SHP77 (cell line): ENCODE data around the gene PTPRT.

Experiments
- DNase-seq, 2 experiments: peaks; one replicate each; lab custom pipeline; 2025; lab: John Stamatoyannopoulos, UW

PTPRT gene

DNA sequence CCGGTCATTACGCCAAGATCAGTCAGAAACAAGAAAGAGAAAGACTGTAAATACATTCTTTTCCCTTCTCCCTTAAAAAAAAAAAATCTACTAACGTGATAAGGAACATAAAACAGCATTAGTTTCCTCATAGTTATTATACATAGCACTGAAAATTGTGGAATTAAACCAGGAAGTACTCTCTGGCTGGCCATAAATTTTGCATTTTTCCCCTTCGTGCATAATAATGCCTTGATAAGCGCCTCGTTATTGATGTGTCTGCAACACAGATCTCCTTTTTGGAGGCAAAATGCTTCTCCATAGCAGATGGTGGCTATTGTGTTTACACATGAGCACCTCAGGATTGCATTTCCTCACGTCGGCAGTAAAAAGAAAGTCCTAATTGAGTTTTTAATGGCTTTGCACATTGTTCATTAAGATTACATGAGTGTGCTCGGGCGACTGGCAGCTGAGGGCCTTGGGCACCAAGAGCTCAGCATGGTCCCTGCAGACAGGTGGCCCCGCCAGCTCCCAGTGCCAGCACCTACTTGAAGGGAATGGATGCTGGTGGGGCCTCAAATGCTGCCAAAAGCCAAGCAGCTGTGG is 394.5 kb downstream of the PTPRT start:
- DNase-seq: no peak

DNA sequence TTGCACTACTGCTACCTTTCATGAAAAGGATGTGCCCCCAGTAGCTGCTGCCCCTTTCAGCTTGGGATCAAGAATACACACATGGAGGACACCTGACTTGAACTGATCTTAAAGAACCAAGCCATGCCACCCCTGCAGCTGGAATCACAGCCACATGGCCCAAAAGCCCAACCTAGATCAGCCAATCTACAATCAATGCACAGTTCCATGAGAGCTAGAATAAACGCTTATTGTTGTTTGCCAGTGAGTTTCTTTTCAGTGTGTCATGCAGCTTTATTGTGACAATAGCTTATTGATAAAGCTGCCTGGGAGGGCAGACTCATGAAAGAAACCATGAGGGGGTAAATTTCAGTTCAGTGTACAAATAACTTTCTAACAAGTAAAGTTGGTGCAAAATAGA is 397.7 kb downstream of the PTPRT start:
- DNase-seq: no peak

DNA sequence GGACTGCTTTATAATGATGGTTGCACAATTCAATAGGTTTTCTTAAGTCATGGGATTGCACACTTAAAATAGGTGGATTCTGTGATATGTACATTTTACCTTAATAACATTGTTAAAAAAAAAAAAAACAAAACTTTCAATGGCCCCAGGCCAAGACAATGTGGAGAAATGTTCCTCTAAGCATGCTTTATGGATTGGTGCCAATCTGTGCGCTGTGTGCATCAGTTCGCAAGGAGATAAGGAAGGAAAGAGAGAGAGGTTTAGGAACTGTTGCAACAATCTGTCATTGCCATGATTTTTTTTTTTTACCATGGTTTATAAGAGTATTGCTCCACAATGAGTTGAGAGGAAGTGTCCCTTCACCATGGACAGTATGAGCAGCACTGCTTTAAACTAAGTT is 399.6 kb downstream of the PTPRT start:
- no peak for DNase-seq

DNA sequence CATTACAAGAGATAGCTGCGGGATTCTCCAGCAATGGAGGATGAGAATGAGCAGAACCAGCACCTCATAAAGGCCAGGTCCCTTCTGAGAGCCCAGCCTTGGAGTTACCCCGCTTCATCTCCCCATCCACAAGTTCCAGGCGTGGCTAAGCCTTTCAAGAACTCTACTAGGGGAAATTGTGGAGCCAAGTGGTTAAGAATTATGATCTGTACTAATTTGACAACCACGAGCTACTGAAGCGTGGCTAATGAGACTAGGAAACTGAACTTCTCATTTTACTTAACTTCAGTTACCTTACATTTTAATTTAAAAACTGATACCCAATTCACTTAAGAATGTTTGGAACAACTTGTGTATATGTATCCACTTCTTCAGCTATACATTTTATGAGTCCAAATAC is 401.0 kb downstream of the PTPRT start:
- no peak for DNase-seq

DNA sequence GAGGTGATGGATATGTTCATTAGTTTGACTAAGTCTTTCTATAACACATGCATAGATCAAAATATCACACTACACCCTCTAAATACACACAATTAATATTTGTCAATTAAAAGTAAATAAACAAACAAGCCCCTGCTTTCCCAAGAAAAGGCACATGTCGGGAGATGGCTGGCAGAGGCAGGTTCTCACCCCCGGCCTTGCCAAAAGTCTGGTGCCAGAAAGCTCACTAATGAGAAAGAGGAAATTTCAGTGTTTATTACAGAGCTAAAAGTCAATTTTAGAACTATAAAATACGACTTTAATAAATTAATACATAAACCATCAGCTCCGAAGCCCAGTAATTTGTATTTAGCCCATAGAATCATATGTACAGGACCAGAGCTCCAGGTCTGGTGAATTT is 404.7 kb downstream of the PTPRT start:
- no peak for DNase-seq

DNA sequence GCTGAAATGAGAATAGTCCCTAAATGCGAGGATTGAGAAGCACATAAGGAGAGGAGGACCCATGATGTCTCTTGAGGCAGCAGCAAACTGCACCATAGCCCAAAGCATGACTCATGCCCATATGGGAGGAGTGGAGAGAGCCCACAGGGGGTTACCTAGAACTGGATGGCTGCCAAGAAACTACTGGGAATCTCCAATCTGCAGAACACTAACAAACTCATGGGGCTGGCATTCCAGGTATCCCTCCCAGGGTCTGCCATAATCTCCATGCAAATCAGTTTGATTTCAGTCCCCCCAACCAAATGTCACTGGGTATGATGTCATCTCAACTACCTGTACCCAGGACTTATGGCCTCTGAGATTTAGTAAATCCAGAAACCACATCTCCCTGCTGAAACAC is 410.5 kb downstream of the PTPRT start:
- DNase-seq: no peak

DNA sequence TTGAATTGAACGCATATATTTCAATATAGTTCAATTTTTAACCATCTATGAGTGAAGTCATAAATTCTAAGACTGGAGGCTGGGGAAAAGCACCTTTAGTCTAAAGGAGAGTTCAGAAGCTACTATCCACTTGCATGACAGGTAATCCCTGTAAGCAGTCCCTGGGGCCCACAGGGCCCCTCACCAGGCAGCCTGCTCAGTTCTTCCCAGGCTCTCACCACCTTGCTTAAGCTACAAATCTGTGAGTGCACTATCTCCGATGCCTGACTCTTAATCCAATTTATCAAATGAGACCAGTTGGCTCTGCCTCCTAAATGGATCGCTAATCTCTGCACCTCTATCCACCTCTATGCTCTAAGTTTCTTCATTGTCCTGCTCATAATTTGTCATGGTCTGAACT is 413.8 kb downstream of the PTPRT start:
- DNase-seq: no peak

DNA sequence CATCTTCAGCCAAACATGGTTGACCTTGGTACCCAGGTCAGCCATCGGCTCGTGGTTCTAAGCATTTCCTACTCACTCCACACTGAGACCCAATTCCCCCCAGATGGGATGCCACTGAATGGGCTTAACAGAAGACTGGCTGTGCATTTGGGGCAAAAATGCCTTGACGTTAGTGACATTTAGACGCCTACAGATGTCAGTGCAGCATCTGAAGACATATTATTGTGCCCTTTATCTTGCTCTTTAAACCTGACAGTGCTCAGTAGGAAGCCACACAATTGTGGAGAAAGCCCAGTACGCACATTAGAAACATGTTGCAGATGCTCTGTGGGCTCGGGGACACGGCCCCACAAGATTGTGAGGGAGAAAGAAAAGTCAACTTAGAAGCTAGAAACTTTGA is 414.7 kb downstream of the PTPRT start:
- no peak for DNase-seq

DNA sequence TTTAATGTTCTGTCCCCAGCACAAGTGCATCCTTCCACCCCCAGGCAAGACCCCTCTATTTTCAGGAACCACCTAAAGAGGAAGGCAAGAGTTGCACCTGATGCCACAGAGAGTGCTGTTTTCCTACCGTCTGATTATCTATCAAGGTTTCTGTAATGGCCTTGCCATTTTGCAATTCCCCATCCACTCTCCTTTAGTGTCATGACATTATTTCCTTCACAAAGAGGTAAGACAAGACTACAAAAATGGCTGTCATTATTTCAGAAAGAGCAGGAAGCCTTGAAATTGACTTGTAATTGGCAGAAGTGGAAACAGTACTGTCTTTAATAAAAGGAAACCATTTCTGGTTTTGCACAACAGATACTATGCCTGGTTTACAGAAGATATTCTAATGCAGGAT is 426.7 kb downstream of the PTPRT start:
- DNase-seq: no peak

DNA sequence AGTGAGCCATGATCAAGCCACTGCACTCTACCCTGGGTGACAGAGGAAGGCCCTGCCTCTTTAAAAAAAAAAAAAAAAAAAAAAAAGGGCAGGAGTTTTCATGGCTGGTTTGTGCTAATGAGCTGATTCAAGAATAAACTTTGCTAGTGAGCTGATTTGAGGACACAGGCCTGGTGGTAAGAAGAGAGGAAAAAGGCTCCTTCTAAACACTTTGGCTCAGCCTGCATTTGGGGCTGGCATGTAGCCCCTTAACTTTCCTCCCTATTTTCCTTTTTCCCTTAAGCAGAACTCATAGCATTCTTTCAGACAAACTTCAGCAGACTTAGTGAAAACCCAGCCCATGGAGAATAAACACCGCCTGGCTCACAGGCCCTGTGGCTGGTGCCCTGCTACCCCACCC is 432.7 kb downstream of the PTPRT start:
- no peak for DNase-seq

DNA sequence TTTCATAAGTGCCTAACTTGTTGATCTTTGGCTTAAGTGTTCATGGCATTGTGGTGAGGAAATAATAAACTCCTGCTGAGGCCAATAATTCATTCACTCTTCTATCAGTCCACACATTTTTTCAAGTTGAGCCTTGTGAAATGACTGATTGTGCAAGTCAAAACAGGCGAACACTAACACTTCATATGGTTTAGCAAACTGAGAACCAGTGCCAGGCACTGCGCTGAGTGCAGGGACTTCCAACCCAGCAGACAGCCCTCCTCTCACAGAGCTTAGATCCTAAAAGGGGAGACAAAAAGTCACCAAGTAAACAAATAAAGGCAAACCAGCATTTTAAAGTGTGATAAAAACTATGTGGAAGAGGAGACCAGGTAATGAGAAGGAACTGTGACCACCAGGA is 435.0 kb downstream of the PTPRT start:
- no peak for DNase-seq

DNA sequence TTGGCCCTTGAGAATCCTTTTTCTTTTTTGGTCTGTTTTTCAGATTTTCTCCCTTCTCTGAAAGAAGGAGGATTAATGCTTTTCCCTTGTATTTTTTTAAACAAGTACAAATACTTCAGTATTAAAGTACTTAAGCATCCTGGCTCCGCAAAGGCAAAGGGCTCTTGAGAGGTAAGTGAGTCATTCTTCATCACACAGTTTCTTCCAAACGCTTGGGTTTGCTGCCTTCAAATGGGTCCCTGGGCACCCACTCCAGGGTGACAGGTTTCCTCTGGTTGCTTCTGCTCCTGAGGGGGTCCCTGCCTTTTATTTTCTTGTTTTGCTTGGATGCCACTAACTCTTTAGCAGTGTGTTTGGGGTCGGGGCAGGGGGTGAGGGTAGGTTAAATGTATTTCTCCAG is 437.1 kb downstream of the PTPRT start:
- DNase-seq: no peak

DNA sequence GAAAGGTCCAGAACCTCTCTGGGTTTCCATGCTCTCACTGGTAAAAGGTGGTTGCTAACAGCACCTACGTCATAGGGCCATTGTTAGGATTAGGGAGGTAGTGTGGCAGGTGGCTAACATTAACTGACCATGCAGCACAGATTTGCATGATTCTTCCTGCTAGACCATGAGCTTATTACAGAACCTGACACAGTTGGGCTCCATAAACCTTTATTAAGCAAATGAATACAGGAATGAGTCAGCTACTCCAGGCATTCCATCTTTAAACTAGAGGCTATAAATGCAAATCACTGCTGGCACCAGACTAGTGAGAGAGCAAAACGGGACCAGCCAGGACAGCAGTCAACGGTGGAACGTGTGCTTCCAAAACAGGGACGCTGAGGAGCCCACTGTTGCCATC is 440.1 kb downstream of the PTPRT start:
- DNase-seq: no peak

DNA sequence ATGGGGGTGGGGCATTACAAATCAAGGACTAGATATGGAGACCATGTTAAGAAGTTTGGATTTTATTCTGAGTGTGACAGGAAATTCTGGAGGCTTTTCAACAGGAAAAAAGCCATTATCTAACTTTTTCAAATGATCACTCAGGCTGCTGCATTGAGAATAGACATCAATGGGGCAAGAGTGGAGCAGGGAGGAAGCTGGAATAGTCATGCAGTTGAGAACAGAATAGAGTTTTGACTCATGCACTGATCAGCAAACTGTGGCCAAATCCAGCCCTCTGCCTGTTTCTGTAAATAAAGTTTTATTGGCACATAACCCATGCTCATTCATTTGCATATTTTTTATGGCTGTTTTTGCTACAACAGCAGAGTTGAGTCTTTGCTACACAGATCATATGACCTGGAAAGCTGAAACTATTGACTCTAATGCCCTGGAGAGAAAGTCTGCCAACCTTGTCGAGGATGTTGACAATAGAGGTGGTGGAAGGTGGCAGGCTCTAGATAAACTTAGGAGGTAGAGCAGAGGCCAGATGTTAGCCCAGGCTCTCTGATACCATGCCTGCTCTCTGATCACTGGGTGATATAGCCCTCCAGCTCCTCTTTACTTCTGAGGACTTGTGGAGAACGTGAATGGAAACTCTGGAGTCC is 441.8 kb downstream of the PTPRT start:
- DNase-seq: no peak

DNA sequence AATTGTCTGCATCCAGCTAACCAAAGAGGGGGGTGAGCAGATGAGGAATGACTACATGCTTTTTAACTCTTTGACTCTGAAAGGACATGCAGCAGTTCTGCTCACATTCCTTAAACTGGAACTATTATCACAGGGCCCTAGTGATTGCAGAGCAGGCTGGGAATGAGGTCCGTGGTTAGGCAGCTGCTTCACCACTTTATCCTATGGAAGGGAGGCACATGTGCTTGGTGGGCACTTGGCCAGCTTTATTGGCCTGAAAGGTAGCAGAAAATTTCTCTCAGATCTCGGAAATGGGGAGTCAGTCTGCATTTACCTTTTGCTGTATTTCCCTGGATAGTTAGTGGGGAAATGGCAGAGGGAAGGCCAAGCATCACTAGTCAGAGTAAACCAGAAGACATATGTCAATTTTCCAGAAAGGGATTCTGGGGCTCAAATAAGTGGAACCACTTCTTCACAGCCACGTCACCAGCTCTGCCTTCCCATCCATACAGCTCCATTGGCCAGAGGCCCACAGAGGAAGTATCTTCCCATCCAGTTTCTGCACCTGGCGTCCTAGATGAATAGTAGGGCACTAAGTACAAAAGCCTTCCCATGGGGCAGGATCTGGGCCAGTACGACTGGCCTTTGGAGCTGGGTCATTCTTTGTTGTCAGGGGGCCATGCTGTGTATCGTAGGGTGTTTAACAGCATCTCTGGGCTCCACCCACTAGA is 444.8 kb downstream of the PTPRT start:
- DNase-seq: no peak

DNA sequence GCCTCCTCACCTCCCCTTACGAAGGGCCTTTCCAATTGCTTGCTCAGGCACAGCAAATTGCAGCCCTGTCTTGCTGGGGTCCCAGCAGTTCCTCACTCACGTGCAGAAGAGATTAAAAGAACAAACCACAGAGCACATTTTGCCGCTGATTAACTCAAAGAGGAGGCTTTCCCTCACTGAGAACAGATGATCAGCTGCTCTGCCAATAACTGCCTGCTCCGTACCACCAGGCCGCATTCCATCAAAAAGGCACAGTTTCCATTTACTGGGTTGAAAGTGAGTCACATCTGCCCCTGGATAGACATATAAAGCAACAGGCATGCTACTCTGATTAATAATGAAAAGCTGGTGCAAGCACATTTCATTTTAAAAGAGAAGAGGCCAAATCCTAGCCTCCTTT is 446.8 kb downstream of the PTPRT start:
- no peak for DNase-seq

DNA sequence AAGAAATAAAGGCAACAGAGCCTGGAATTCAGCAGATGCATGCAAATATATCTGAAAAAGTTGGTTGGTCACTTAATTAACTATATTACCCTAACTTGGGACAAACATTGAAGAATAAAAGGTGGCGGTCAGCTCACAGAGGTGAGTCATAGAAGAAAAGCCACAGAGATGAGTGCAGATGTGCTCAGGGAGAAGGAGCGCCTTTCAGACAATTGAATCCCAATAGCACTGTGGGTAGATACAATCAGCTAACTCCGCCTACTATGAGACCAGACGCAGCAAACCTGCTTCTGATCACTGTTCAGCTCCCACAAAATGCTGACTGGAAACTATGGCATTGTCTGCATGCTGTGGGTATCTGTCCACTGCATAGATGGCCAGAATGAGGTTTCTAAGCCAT is 447.8 kb downstream of the PTPRT start:
- DNase-seq: no peak

DNA sequence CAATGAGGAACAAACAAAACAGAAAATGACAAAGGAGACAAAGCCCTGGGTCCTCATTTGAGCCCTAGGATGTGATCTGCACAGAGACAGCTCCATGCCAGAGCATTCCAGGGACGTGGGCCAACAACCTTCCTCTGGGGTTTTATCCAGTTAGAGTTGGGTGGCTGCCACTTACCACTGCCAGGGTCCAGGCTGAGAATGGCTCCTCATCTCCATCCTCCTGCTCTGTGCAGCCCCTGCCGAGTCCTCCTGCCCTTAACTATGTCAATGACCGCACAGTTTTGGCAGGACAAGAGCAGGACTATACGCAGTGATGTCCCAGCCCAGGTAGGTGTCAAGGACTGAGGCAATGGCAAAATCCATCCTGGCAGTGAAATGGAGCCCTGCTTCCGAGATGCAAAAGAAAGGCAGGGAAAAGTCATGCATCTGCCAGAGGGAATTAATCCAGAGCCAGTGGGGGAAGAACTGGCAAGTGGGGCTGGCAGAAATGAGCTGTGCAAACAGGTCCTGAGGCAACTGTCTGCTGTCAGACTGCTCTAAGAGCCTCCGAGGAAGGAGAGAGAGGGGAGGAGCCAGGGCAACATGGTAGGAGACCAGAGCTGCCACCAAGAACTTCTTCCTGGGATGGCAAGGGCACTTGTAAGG is 449.4 kb downstream of the PTPRT start:
- no peak for DNase-seq

DNA sequence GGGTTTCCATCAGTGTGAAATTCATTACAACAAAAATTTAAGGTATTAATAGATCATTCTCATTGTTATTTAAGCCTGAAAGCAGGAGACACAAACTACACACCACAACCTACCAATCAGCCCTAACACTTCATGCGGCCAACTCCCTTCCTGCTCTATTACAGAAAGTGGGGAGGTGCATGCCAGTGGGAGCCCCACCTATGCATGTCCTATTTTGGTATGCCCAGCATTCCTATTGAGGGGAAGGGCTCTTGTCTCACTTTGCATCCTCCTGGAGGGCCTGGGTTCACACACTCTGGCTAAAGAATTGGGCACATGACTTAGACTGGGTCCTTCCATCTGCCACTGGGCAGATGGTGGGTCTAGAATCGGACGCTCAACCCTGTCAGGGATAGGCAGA is 450.0 kb downstream of the PTPRT start:
- no peak for DNase-seq

DNA sequence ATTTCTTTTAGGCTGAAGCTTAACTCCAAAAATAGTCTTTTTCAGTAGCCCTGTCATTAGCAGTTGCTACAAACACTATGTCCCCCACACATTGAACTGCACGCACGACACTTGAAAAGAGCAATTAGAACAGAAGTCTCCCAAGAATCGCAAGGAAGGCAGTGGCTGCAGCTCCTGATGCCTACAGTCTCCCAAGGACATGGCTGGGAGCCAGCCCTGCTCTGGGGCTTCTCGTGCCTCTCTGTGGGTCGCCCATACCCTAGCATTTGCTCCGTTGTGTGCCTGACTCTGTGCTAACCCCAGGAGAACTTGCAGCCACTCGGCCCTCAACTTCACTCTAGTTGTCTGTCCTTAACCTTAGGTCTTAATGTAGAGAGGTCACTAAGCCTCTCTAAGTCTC is 454.2 kb downstream of the PTPRT start:
- no peak for DNase-seq

DNA sequence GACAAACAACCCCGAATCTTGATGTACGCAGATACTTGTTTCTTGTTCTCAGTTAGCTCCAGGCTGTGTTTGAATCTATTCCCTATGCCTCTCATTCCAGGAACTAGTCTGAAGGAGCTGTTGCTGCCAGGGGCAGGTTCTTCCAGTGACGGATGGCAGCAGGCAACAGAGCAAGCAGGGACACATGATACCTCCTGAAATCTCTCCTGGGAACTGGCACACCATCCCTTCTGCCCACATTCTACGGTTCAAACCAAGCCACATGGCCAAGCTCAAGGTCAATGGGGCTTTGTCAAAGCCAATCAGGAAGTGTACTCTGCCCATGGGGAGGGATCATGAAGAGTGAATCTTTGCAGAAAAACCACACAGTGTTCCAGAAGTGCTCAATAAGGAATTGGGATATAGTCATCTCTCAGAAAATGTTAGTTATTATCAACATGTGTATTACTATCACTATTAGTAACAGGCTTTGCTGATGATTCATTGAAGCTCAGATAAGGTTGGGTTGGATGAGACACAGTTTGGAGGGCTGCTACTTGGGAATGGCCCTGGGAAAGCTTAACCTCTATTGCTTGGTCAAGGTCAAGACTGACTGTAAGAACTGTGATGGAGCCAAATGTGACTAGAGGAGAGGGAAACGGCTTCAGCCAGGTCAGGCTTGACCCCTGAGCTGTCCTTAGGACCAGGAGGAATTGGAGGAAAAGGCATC is 454.9 kb downstream of the PTPRT start:
- DNase-seq: no peak

DNA sequence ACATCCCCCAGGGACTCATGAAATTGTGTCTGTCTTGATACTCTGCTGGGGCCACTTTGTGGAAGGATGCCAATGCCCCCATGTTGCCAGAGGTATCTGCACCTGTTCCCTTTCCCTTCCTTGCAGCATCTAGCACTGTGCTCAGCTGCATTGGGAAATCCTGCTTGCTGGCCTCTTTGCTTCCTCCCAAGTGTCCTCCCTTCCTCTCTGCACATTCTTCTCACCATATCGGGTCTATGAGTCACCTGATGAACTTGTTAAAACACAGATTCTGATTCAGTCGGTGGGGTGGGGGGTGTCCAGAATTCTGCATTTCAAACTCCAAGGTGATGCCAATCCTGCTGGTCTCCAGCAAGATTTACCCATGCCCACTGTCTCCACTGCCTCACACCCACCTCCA is 467.8 kb downstream of the PTPRT start:
- DNase-seq: no peak
